ENCODE data around the gene DLG2.
"Not testable (repeated sequence)": the region's sequence is repeated elsewhere in the genome, so short reads cannot be mapped to it uniquely, and the experiment has no call there.

DLG2 gene

DNA sequence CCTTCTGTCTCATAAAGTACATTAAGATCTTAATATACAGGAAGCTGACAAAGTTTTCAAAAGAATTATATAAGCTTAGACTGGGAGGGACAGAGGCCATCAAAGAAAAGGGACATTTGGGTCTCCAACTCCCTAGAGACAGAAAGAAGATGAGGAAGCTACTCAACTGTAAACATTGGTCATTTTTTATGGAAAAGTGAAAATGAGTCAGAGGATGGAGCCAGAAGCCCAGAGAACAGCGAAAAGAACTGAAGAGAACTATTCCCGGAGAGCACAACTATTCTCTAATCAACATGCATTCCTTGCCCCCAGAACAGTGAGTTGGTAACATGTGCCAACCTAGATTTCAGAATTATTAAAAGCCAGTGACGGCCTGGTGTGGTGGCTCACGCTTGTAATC lies 779.3 kb downstream of the DLG2 start:
- no peak for DNase-seq (ENCODE audit: low spot score)
- Mint-ChIP-seq H3K36me3 (ENCODE audit: low read depth) (no peaks in the 10 kb centered on the region), H3K27ac (no peak overlapping the region), H3K4me3 (no peak overlapping the region), H3K4me1 (ENCODE audit: low read depth) (no peaks in the 10 kb centered on the region), H3K9me3 (peaks cover 14% of the 10 kb centered on the region), H3K27me3 (ENCODE audit: low read depth) (no peaks in the 10 kb centered on the region)

DNA sequence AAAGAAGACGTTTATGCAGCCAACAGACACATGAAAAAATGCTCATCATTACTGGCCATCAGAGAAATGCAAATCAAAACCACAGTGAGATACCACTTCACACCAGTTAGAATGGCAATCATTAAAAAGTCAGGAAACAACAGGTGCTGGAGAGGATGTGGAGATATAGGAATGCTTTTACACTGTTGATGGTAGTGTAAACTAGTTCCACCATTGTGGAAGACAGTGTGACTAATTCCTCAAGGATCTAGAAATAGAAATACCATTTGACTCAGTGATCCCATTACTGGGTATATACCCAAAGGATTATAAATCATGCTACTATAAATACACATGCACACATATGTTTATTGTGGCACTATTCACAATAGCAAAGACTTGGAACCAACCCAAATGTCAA lies 786.9 kb downstream of the DLG2 start:
- not testable (repeated sequence) for H3K27me3 Mint-ChIP-seq (ENCODE audit: low read depth); H3K27ac Mint-ChIP-seq; H3K4me1 Mint-ChIP-seq (ENCODE audit: low read depth); DNase-seq (ENCODE audit: low spot score); H3K36me3 Mint-ChIP-seq (ENCODE audit: low read depth); H3K4me3 Mint-ChIP-seq
- H3K9me3 Mint-ChIP-seq: peaks cover 11% of the 10 kb centered on the region

DNA sequence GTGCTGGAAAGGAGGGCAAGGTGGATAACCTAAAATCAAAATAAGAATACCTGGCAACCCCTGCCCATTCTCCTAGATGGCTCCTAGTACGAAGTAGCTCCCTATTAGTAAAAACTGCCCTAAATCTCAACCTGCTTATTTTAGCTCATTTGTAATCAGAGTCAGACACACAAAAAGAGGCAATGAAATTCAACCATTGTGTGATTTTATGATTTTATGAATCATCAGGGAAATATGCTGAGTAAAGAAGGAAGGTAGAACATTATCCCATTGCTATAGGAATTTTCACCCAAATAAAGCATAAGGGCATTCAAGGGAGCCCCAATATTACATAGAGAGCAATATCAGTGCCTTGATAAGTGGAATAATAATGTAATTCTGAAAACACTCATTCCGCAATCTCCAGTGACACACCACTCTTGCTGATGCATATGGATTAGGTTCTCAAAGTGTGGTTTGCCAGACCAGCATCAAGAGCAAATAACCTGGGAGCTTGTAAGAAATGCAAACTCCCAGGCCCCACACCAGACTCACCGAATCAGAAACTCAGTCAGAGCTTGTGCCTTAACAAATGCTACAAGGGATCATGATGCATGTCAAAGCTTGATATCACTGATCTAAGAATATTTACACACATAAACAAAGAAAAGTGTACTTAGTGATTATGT lies 789.6 kb downstream of the DLG2 start:
- peaks cover 11% of the 10 kb centered on the region for H3K9me3 Mint-ChIP-seq
- no peaks in the 10 kb centered on the region for H3K4me1 Mint-ChIP-seq (ENCODE audit: low read depth)
- H3K4me3 Mint-ChIP-seq: no peak overlapping the region
- no peak overlapping the region for H3K27ac Mint-ChIP-seq
- DNase-seq (ENCODE audit: low spot score): no peak
- H3K27me3 Mint-ChIP-seq (ENCODE audit: low read depth): no peaks in the 10 kb centered on the region
- H3K36me3 Mint-ChIP-seq (ENCODE audit: low read depth): no peaks in the 10 kb centered on the region

DNA sequence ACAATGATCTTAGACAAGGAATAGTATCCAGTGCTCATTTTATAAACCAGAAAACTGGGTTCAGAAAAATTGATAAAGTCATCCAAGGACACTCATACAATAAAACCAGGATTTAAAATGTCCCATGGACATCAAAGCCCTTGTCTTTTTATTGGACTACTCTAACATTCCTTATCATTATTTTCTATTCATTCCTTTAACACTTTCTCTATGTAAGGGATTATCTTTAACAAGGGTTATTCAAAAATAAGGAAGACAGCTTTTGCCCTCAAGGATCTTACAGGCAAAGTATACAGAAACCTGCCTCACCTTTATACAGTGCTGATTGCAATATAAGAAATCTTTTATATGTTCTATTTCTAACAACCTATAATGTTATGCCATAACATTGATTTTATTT lies 790.8 kb downstream of the DLG2 start:
- no peak overlapping the region for H3K27ac Mint-ChIP-seq
- H3K9me3 Mint-ChIP-seq: peaks cover 4% of the 10 kb centered on the region
- H3K36me3 Mint-ChIP-seq (ENCODE audit: low read depth): no peaks in the 10 kb centered on the region
- no peaks in the 10 kb centered on the region for H3K27me3 Mint-ChIP-seq (ENCODE audit: low read depth)
- H3K4me1 Mint-ChIP-seq (ENCODE audit: low read depth): no peaks in the 10 kb centered on the region
- DNase-seq (ENCODE audit: low spot score): no peak
- H3K4me3 Mint-ChIP-seq: no peak overlapping the region

DNA sequence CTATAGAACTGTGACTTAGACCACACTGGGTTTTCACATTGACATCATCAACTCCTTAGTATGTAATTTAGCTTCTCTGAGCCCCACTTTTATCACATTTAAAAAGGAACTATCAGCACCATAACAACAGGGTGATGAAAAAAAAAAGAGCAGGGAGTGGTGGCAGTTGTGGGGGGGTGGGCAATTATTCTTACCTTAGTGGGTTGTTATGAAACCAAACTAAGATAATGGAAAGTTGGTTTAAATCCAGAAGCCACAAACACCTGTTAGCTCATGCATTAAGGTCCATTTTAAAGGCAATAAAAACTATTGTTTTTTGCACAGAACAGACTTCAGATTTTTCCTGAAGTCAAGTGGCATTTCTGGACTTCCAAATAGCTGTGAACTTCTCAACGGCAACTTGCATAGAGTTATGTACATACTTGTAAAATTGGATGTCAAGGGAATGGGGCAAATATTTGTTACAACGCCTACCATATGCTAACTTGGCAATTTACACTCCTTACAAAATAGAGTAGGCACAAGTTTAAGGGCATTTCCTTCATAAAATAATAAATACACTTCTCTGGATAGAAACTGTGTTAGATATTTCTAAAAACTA lies 793.6 kb downstream of the DLG2 start:
- no peaks in the 10 kb centered on the region for H3K36me3 Mint-ChIP-seq (ENCODE audit: low read depth)

DNA sequence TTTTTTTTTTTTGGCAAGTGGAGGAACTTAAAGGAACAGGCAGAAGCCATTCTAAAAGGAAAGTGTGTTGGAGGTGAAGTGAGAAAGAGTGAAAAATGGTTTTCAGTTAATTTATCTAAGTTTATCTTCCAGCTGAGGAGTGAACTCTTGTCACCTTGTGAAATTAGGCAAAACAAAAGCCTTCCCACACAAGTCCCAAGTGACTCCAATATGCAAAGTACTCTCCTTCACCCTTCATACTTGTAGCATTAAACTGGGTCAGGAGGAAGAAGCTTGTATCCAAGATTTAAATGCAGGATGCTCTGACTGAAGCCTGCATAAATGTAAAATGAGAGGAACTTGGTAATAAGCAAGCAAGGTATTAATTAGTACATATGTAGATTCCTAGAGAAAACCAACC lies 796.8 kb downstream of the DLG2 start:
- H3K27me3 Mint-ChIP-seq (ENCODE audit: low read depth): no peaks in the 10 kb centered on the region
- no peak for DNase-seq (ENCODE audit: low spot score)
- H3K4me3 Mint-ChIP-seq: no peak overlapping the region
- no peaks in the 10 kb centered on the region for H3K36me3 Mint-ChIP-seq (ENCODE audit: low read depth)
- H3K9me3 Mint-ChIP-seq: peaks cover 8% of the 10 kb centered on the region
- no peaks in the 10 kb centered on the region for H3K4me1 Mint-ChIP-seq (ENCODE audit: low read depth)
- H3K27ac Mint-ChIP-seq: no peak overlapping the region

More for the DNA sequence above, 793.6 kb downstream of the DLG2 start:
- Mint-ChIP-seq H3K27me3 (ENCODE audit: low read depth) (no peaks in the 10 kb centered on the region), H3K4me1 (ENCODE audit: low read depth) (no peaks in the 10 kb centered on the region), H3K9me3 (peaks cover 4% of the 10 kb centered on the region), H3K27ac (no peak overlapping the region), H3K4me3 (no peak overlapping the region)
- no peak for DNase-seq (ENCODE audit: low spot score)

DNA sequence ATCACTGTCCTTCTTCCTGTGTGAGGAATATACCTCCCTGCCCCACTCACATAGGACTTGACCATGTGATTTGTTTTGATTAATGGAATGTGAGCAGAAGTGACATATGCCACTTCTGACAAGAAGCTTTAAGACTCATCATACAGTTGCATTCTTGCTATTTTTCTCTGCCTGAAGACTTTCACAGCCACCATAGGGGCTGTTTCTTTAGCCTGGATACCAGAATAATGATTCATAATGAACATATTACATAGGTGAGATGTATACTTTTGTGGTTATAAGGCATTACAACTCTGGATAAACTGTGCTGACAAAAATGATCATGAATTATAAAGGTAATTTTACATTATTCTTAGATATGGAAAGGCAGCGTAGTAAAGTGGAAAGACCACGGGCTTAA lies 798.0 kb downstream of the DLG2 start:
- no peak for DNase-seq (ENCODE audit: low spot score)
- Mint-ChIP-seq H3K9me3 (peaks cover 8% of the 10 kb centered on the region), H3K27ac (no peak overlapping the region), H3K36me3 (ENCODE audit: low read depth) (no peaks in the 10 kb centered on the region), H3K27me3 (ENCODE audit: low read depth) (no peaks in the 10 kb centered on the region), H3K4me3 (no peak overlapping the region), H3K4me1 (ENCODE audit: low read depth) (no peaks in the 10 kb centered on the region)

DNA sequence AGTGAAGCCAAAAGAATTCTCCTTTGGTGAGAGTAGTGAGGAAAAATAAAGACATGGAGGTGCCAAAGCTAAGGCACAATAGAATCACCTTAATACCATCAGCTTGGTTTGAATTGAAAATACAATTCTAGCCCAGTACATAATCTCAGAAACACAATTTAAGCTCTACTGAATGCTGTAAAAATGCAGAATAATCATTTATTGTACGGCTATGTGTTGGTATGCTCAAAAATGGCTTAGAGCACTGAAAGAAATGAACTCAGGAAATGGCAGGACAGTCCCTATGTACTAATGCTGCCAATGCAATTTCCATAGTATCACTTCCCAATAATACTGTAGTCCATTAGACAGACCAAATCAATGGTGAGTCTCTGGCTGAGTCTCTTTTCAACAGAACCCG lies 798.5 kb downstream of the DLG2 start:
- DNase-seq (ENCODE audit: low spot score): no peak
- peaks cover 8% of the 10 kb centered on the region for H3K9me3 Mint-ChIP-seq
- no peak overlapping the region for H3K4me3 Mint-ChIP-seq
- H3K4me1 Mint-ChIP-seq (ENCODE audit: low read depth): no peaks in the 10 kb centered on the region
- H3K27me3 Mint-ChIP-seq (ENCODE audit: low read depth): no peaks in the 10 kb centered on the region
- H3K27ac Mint-ChIP-seq: no peak overlapping the region
- H3K36me3 Mint-ChIP-seq (ENCODE audit: low read depth): no peaks in the 10 kb centered on the region

DNA sequence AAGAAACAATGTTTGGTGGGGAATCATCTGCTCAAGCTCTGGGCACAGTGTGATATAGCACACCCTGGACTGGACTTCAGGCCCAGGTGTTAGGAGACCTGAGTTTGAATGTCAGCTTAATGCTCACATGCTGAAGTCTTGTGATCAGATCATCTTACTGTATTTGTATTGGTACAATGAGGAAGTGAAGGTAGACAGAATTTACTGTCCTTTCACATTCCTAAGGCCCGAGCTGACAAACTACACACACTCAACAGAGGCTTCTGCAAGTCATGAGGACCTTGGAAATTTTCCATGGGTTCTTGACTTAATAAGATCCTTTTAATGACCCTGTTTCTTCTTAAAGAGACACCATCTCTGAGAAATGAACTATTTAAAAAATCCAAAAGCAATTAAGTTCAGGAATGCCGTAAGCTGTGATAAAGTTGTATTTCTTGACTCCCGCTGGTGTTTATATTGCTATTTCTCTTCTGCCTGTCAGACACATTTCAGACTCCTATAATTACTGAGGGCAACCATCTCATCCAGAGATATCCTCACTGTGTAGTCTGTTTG lies 802.0 kb downstream of the DLG2 start:
- no peak for DNase-seq (ENCODE audit: low spot score)
- Mint-ChIP-seq H3K4me3 (no peak overlapping the region), H3K27me3 (ENCODE audit: low read depth) (no peaks in the 10 kb centered on the region), H3K9me3 (peaks cover 8% of the 10 kb centered on the region), H3K27ac (no peak overlapping the region), H3K4me1 (ENCODE audit: low read depth) (no peaks in the 10 kb centered on the region), H3K36me3 (ENCODE audit: low read depth) (no peaks in the 10 kb centered on the region)

DNA sequence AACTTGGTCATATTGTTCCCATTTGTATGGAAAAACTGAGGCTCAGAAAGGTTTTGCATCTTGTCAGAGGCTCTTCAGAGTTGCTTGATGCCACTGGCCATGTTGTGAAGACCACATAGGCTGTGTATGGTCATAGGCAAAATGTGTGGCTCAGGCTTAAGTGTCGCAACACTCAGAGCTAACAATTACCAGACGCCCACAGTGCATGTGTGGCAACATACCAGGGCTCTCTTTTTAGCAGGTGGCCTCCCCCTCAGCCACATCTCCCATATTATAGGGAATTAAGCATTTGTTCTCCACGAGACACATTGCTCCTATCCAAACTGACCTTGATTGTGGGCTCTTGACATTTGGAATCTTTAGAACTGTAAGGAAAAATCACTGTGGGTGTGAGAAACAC lies 802.5 kb downstream of the DLG2 start:
- DNase-seq (ENCODE audit: low spot score): no peak
- H3K27me3 Mint-ChIP-seq (ENCODE audit: low read depth): no peaks in the 10 kb centered on the region
- no peaks in the 10 kb centered on the region for H3K4me1 Mint-ChIP-seq (ENCODE audit: low read depth)
- H3K36me3 Mint-ChIP-seq (ENCODE audit: low read depth): no peaks in the 10 kb centered on the region
- H3K4me3 Mint-ChIP-seq: no peak overlapping the region
- no peak overlapping the region for H3K27ac Mint-ChIP-seq
- peaks cover 8% of the 10 kb centered on the region for H3K9me3 Mint-ChIP-seq

DNA sequence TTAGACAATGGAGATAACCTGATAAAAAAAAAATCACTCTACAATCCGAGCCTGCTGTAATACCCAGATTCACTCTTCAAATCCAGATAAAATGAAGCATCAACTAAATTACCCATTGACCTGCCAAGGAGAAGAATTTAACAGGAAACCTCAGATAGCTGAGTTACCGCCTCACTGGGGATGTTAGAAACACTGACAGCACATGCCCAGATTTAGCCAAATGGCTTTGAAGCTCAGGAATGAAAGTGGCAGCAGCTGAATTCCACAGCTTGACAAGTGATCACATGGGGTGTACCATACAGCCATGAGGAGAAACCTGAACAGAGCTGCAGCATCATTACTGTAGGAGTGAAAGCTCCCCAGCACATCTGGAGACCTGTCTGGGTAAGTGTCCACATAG lies 807.6 kb downstream of the DLG2 start:
- no peak for DNase-seq (ENCODE audit: low spot score)
- H3K4me1 Mint-ChIP-seq (ENCODE audit: low read depth): no peaks in the 10 kb centered on the region
- no peak overlapping the region for H3K27ac Mint-ChIP-seq
- H3K4me3 Mint-ChIP-seq: no peak overlapping the region
- no peaks in the 10 kb centered on the region for H3K27me3 Mint-ChIP-seq (ENCODE audit: low read depth)
- H3K36me3 Mint-ChIP-seq (ENCODE audit: low read depth): no peaks in the 10 kb centered on the region
- H3K9me3 Mint-ChIP-seq: no peaks in the 10 kb centered on the region

DNA sequence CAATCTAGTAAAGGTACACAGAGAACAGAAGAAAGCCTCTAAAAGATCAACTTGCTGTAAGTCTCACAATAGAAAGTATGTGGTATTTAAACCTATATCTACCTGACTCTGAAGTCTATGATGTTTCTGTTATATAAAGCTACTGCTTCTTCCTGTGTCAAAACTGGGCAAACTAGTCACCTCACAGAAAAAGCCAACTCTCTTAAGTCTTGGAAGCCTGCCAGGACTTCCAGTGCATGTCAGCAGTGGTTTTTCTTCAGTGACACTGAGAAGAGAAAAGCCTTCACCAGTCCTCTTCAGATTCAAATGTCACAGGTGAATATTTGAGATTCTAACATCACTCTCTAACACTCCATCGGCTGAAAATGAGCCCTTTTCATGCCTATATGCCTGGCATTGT lies 808.0 kb downstream of the DLG2 start:
- H3K36me3 Mint-ChIP-seq (ENCODE audit: low read depth): no peaks in the 10 kb centered on the region
- no peaks in the 10 kb centered on the region for H3K4me1 Mint-ChIP-seq (ENCODE audit: low read depth)
- H3K27me3 Mint-ChIP-seq (ENCODE audit: low read depth): no peaks in the 10 kb centered on the region
- no peak overlapping the region for H3K4me3 Mint-ChIP-seq
- H3K27ac Mint-ChIP-seq: no peak overlapping the region
- H3K9me3 Mint-ChIP-seq: no peaks in the 10 kb centered on the region
- no peak for DNase-seq (ENCODE audit: low spot score)

DNA sequence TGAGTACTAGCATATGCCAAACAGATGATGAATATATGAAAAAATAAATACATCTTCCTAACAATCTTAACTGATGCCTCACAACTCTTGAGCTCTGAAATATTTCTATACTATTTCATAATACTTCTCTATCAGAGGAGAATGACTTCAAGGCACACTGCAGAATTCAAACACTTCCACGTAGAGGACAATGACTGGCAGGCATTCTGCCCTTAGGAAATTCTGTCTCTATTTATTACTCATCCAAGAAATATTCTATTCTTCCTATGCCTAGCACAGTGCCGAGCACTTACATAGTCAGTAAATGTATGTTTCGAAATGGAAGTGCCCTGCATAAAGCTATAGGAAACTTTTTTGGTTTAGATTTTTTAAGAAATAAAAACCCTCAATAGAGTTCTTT lies 809.1 kb downstream of the DLG2 start:
- no peak for DNase-seq (ENCODE audit: low spot score)
- H3K4me3 Mint-ChIP-seq: no peak overlapping the region
- no peaks in the 10 kb centered on the region for H3K27me3 Mint-ChIP-seq (ENCODE audit: low read depth)
- no peaks in the 10 kb centered on the region for H3K36me3 Mint-ChIP-seq (ENCODE audit: low read depth)
- H3K9me3 Mint-ChIP-seq: no peaks in the 10 kb centered on the region
- H3K4me1 Mint-ChIP-seq (ENCODE audit: low read depth): no peaks in the 10 kb centered on the region
- no peak overlapping the region for H3K27ac Mint-ChIP-seq

DNA sequence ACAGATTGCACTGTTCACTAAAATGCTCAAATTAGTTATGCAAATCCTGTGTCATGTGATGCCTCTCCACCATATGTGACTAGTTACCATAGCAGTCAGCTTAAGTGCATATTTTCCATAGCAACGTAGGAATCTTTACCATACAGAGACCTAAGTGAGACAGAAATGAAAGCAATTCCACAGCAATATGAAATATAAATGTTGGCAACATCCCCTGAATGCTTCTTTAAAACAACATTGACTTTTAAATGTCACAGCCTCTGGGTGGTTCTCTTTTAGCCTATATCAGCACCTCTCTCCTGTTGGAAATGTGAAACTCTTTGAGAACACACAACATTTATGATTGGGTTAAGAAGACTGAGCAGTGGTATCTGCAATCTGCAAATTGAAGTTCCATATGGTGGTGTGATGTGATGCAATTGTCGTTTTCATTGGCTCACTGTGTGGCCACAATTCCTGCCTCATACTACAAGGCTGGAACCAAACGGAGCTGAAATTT lies 814.6 kb downstream of the DLG2 start:
- H3K36me3 Mint-ChIP-seq (ENCODE audit: low read depth): no peaks in the 10 kb centered on the region
- H3K9me3 Mint-ChIP-seq: peaks cover 4% of the 10 kb centered on the region
- no peaks in the 10 kb centered on the region for H3K4me1 Mint-ChIP-seq (ENCODE audit: low read depth)
- DNase-seq (ENCODE audit: low spot score): no peak
- no peak overlapping the region for H3K27ac Mint-ChIP-seq
- H3K4me3 Mint-ChIP-seq: no peak overlapping the region
- H3K27me3 Mint-ChIP-seq (ENCODE audit: low read depth): no peaks in the 10 kb centered on the region

DNA sequence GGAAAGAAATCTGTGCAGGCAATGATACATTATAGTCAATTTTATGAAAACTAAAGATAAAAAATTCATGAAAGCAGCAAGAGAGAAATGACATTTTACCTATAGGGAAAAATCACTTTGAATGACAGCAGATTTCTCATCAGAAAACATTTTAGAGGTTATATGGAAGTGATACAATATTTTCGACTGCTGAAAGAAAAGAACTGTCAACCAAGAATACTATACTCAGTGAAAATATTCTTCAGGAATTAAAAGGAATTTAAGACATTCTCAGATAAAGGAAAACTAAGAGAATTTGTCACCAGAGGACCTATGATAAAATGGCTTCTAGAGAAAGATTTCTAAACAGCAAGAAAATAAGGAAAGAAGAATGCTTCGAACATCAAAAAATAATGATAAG lies 820.8 kb downstream of the DLG2 start:
- Mint-ChIP-seq H3K9me3 (peaks cover 28% of the 10 kb centered on the region), H3K27me3 (ENCODE audit: low read depth) (no peaks in the 10 kb centered on the region), H3K36me3 (ENCODE audit: low read depth) (no peaks in the 10 kb centered on the region), H3K27ac (no peak overlapping the region), H3K4me1 (ENCODE audit: low read depth) (no peaks in the 10 kb centered on the region), H3K4me3 (no peak overlapping the region)
- no peak for DNase-seq (ENCODE audit: low spot score)

Data from T-helper 2 cell treated with Interferon-gamma antibody and Interleukin-4, amounts not matched to agents 5 μg/mL and 100 μg/mL, for 36 hours (primary cell).